ENCODE measurements around the gene CC2D1A. TPM values are rescaled to one million over a fixed set of nuclear protein-coding genes. Genes with fewer than 3 reads are reported as not detected.

The CC2D1A gene
- total RNA-seq, 4 donors from 2014 or later, result 22.3 to 44.9 (median 33.7) TPM

DNA sequence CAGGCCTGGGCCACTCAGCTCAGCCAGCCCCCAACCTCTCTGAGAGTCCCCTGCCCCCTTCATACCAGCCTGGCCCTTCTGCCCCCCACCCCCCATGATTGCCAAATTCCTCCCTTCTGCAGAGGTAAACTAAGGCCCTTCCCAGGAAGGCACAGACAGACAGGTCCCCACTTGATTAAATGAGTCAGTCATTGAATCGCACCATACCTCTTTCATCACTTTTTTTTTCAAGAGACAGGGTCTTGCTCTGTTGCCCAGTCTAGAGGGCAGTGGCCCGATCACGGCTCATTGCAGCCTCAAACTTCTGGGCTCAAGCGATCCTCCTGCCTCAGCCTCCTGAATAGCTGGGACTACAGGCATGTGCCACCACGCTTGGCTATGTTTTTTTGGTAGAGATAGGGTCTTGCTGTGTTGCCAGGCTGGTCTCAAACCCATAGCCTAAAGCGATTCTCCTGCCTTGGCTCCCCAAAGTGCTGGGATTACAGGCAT lies 26.2 kb downstream of the CC2D1A start:
- intact Hi-C loops (cut with DNase I; ENCODE audit: low total_unique reads), result no loop called here
- Histone ChIP-seq H3K36me3 (peaks cover 0 to 1% of the 10 kb centered on the region in 2 donors), H3K4me1 (no peaks in the 10 kb centered on the region), H3K27ac (no peak overlapping the region), H3K4me3 (no peak overlapping the region), H3K27me3 (peaks cover 7% of the 10 kb centered on the region in 3 donors), H3K9me3 (no peaks in the 10 kb centered on the region)
- in situ Hi-C loops (cut with MboI; ENCODE audit: low sequenced_read_pairs in 4 of 4), result no loop called here
- no peak for TF ChIP-seq POLR2A (IDR thresholded peaks at IDR 0.05)
- TF ChIP-seq, protein P1, sequence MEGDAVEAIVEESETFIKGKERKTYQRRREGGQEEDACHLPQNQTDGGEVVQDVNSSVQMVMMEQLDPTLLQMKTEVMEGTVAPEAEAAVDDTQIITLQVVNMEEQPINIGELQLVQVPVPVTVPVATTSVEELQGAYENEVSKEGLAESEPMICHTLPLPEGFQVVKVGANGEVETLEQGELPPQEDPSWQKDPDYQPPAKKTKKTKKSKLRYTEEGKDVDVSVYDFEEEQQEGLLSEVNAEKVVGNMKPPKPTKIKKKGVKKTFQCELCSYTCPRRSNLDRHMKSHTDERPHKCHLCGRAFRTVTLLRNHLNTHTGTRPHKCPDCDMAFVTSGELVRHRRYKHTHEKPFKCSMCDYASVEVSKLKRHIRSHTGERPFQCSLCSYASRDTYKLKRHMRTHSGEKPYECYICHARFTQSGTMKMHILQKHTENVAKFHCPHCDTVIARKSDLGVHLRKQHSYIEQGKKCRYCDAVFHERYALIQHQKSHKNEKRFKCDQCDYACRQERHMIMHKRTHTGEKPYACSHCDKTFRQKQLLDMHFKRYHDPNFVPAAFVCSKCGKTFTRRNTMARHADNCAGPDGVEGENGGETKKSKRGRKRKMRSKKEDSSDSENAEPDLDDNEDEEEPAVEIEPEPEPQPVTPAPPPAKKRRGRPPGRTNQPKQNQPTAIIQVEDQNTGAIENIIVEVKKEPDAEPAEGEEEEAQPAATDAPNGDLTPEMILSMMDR (IDR thresholded peaks at IDR 0.05 in 4 of 5, conservative IDR thresholded peaks at IDR 0.05 in 1 of 5), result no peak
- ATAC-seq, result no peak
- DNase-seq, result no peak

DNA sequence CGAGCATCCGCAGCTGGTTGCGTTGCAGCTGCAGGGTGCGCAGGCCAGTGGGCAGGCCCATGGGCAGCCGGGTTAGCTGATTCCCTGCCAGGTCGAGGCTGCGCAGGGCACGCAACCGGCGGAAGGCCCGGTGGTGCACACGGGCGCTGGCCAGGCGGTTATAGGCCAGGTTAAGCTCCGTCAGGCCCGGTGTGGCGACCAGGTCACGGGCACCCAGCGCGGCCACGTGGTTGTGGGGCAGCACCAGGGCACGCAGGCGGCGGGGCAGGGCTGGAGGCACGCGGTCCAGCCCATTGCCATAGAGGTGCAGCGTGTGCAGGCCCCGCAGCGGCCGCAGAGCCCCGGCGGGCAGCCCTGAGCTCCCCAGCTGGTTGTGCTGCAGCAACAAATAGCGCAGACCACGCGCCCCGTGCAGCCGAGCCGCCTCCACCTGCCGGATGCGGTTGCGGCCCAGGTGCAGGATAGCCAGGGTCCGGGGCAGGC lies 27.0 kb downstream of the CC2D1A start:
- Histone ChIP-seq H3K9me3 (no peaks in the 10 kb centered on the region), H3K4me3 (no peak overlapping the region)
- ATAC-seq, result no peak

DNA sequence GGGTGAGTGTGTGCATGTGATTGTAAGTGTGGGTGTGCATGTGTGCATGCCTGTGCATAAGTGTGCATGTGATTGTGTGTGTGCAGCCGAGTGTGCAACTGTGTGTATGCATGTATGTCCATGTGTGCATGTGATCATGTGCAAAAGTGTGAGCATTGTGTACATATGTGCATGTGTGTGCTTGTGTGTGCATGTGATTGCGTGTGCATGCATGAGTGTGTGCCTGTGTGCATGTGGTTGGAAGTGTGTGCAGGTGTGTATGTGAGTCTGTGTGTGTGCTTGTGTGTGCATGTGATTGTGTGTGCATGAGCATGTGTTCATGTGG lies 28.7 kb downstream of the CC2D1A start:
- H3K27me3 ChIP-seq, result peaks cover 7 to 15% (median 11%) of the 10 kb centered on the region in 3 donors
- ATAC-seq, result no peak
- in situ Hi-C loops (cut with MboI; ENCODE audit: low sequenced_read_pairs in 4 of 4), result no loop called here
- no peak for DNase-seq
- intact Hi-C loops (cut with DNase I; ENCODE audit: low total_unique reads), result no loop called here
- no peaks in the 10 kb centered on the region for H3K4me1 ChIP-seq
- no peak overlapping the region for H3K4me3 ChIP-seq
- TF ChIP-seq, protein P1 (IDR thresholded peaks at IDR 0.05 in 4 of 5, conservative IDR thresholded peaks at IDR 0.05 in 1 of 5), result no peak
- no peak for TF ChIP-seq POLR2A (IDR thresholded peaks at IDR 0.05)
- no peak overlapping the region for H3K27ac ChIP-seq
- no peaks in the 10 kb centered on the region for H3K9me3 ChIP-seq
- H3K36me3 ChIP-seq, result no peaks in the 10 kb centered on the region

More for the DNA sequence above, 27.0 kb downstream of the CC2D1A start:
- Histone ChIP-seq H3K36me3 (no peaks in the 10 kb centered on the region), H3K27ac (no peak overlapping the region), H3K4me1 (no peaks in the 10 kb centered on the region), H3K27me3 (peaks cover 7 to 14% (median 11%) of the 10 kb centered on the region in 3 donors)
- TF ChIP-seq POLR2A (IDR thresholded peaks at IDR 0.05), result no peak
- TF ChIP-seq, protein P1 (IDR thresholded peaks at IDR 0.05 in 4 of 5, conservative IDR thresholded peaks at IDR 0.05 in 1 of 5), result no peak
- DNase-seq, result no peak
- intact Hi-C loops (cut with DNase I; ENCODE audit: low total_unique reads) (no loop called here), in situ Hi-C loops (cut with MboI; ENCODE audit: low sequenced_read_pairs in 4 of 4) (no loop called here)

DNA sequence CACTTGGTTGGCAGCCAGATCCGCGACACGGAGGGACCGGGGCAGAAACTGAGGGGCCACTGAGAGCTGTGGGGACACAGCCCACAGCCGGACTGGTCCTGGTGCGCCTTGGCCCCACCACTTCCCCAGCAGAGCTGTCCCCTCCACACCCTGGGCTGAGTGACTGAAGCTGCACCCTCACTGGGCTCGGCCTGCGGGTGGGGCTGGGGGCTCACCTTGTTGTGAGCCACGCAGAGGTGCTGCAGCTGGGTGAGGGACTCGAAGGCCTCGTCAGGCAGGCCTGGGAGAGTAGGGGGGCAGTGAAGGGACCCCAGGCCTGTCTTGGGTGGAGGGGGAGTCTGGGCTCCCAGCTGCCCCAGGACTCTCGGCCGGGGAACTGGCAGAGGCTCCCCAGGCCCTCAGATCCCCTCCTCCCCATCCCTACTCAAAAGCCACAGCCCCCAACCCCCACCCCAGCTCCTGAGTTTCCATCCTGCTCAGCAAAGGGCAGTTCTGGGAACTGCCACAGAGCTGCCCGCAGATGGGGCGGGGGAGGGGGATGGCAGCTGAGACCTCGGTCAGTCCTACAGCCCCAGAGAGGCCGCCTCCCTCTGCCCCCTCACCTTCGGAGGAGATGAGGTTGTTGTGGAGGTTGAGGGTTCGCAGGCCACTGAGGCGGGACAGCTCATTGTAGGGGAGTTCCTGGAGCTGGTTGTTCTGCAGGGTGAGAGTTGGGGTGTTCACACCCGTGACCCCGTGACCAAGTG lies 29.9 kb downstream of the CC2D1A start:
- no peak for ATAC-seq
- Histone ChIP-seq H3K4me1 (no peaks in the 10 kb centered on the region), H3K4me3 (no peak overlapping the region), H3K36me3 (no peaks in the 10 kb centered on the region), H3K9me3 (no peaks in the 10 kb centered on the region), H3K27me3 (peaks cover 7 to 15% (median 11%) of the 10 kb centered on the region in 3 donors), H3K27ac (no peak overlapping the region)
- in situ Hi-C loops (cut with MboI; ENCODE audit: low sequenced_read_pairs in 4 of 4) (no loop called here), intact Hi-C loops (cut with DNase I; ENCODE audit: low total_unique reads) (no loop called here)
- TF ChIP-seq, protein P1 (IDR thresholded peaks at IDR 0.05 in 4 of 5, conservative IDR thresholded peaks at IDR 0.05 in 1 of 5), result no peak
- no peak for TF ChIP-seq POLR2A (IDR thresholded peaks at IDR 0.05)
- DNase-seq, result no peak
